ENCODE data around the gene MBOAT7.
A peak's percentile ranks its signal among the peaks of the same experiment; 100 is the strongest.

Gene MBOAT7

GRCh38 chr19:54211235-54211634 is 21.9 kb upstream of the MBOAT7 start:
- H3K4me1 Mint-ChIP-seq, result peaks cover 60% of the 10 kb centered on the region
- H3K9me3 Mint-ChIP-seq, result peaks cover 9% of the 10 kb centered on the region
- H3K27me3 Mint-ChIP-seq (ENCODE audit: low read depth, poor library complexity), result peaks cover 7% of the 10 kb centered on the region
- no peak overlapping the region for H3K4me3 Mint-ChIP-seq
- DNase-seq, result no peak
- H3K27ac Mint-ChIP-seq, result peak overlapping the region; percentile 76
- TF ChIP-seq, protein P1, sequence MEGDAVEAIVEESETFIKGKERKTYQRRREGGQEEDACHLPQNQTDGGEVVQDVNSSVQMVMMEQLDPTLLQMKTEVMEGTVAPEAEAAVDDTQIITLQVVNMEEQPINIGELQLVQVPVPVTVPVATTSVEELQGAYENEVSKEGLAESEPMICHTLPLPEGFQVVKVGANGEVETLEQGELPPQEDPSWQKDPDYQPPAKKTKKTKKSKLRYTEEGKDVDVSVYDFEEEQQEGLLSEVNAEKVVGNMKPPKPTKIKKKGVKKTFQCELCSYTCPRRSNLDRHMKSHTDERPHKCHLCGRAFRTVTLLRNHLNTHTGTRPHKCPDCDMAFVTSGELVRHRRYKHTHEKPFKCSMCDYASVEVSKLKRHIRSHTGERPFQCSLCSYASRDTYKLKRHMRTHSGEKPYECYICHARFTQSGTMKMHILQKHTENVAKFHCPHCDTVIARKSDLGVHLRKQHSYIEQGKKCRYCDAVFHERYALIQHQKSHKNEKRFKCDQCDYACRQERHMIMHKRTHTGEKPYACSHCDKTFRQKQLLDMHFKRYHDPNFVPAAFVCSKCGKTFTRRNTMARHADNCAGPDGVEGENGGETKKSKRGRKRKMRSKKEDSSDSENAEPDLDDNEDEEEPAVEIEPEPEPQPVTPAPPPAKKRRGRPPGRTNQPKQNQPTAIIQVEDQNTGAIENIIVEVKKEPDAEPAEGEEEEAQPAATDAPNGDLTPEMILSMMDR (IDR thresholded peaks at IDR 0.05), result no peak
- H3K36me3 Mint-ChIP-seq (ENCODE audit: low read depth), result peaks cover 60% of the 10 kb centered on the region

DNA sequence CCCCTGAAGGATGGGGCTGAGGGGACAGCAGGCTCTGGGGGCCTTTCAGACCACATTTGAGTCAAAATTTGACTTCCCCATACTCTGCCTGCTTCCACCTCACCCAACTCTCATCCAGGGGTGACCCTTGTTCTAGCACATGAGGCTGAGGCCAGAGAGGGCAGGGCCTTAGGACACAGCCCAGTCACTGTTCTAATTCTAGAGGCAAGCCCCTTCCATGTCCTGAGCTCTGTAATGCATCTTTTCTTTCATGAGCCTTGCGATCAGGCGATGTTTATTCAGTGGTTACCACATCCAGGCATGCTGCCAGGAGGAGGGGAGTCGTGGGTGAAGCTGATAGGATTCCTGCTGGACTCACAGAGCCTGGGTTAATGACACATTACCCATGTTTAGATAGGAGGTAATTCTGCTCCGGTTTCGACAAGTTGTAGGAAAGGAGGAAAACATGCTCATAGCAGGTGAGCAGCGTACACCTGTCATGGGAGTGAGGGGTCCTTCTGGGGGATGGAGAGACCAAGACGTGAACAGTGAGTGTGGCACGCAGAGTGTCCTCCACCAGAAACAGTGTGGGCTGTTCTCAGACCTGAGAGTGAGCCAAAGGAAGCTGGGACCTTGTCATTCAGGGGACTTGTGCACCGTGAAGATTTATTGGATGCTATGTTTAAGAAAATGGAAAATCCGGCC is 20.6 kb upstream of the MBOAT7 start:
- peaks cover 3% of the 10 kb centered on the region for H3K27me3 Mint-ChIP-seq (ENCODE audit: low read depth, poor library complexity)
- no peak for DNase-seq
- peaks cover 71% of the 10 kb centered on the region for H3K4me1 Mint-ChIP-seq
- H3K27ac Mint-ChIP-seq, result peak overlapping the region; percentile 96
- TF ChIP-seq, protein P1 (IDR thresholded peaks at IDR 0.05), result no peak
- H3K36me3 Mint-ChIP-seq (ENCODE audit: low read depth), result peaks cover 68% of the 10 kb centered on the region
- peaks cover 5% of the 10 kb centered on the region for H3K9me3 Mint-ChIP-seq
- H3K4me3 Mint-ChIP-seq, result peak overlapping the region; percentile 44

GRCh38 chr19:54209058-54209810 is 19.9 kb upstream of the MBOAT7 start:
- Mint-ChIP-seq H3K4me3 (no peak overlapping the region), H3K27me3 (ENCODE audit: low read depth, poor library complexity) (peaks cover 7% of the 10 kb centered on the region), H3K36me3 (ENCODE audit: low read depth) (peaks cover 72% of the 10 kb centered on the region), H3K4me1 (peaks cover 77% of the 10 kb centered on the region), H3K27ac (peak overlapping the region; percentile 96), H3K9me3 (peaks cover 5% of the 10 kb centered on the region)
- TF ChIP-seq, protein P1 (IDR thresholded peaks at IDR 0.05), result no peak
- no peak for DNase-seq

GRCh38 chr19:54208784-54209057 is 19.3 kb upstream of the MBOAT7 start:
- TF ChIP-seq, protein P1 (IDR thresholded peaks at IDR 0.05), result no peak
- Mint-ChIP-seq H3K4me1 (peaks cover 78% of the 10 kb centered on the region), H3K36me3 (ENCODE audit: low read depth) (peaks cover 73% of the 10 kb centered on the region), H3K9me3 (peaks cover 5% of the 10 kb centered on the region), H3K27ac (peak overlapping the region; percentile 96), H3K27me3 (ENCODE audit: low read depth, poor library complexity) (peaks cover 7% of the 10 kb centered on the region), H3K4me3 (peak overlapping the region; percentile 22)
- DNase-seq, result no peak

DNA sequence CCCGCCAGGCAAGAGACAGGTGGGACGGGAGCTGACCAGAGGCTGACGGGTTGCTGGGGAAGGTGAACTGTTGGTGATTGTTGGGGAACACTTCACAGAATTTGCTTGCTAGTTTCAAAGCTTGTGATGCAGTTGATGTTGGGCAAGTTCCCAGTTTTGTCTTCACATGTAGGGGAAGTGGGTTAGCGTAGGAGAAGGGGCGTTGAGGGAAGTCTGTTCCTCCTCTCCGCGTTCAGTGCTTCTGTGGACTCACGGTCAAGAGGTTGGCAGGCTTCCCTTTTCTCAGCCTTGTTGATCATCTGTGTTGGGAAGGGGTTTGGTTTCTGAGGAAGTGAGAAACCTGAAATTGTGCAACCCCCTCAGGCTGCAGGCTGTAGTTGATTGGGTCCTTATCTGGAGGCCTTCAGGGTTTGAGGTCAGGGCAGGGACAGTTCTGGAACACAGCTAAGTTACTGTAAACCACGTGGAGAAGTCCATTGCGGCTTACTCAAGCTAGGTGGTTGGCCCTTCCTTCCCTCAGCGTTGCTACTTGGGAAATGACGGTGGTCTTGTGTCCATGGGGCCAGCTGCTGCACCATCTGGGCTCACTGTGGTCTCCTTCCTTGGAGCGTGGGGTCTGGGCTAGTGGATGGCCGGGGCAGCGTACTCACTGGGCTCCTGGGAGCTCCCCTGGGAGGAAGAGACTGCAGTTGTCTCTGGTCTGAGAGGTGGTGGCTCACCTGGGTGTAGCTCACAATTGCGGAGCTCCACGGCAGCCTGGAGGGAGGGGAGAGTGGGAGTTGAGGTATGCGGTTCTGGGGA is 18.8 kb upstream of the MBOAT7 start:
- Mint-ChIP-seq H3K27ac (peak overlapping the region; percentile 96), H3K36me3 (ENCODE audit: low read depth) (peaks cover 75% of the 10 kb centered on the region), H3K4me1 (peaks cover 84% of the 10 kb centered on the region), H3K27me3 (ENCODE audit: low read depth, poor library complexity) (peaks cover 7% of the 10 kb centered on the region), H3K4me3 (peak overlapping the region; percentile 22), H3K9me3 (peaks cover 3% of the 10 kb centered on the region)
- DNase-seq, result no peak
- TF ChIP-seq, protein P1 (IDR thresholded peaks at IDR 0.05), result no peak
